HG03378 (cell line): Measurements from ENCODE around the gene MMP3.
"Not testable (repeated sequence)": the region's sequence is repeated elsewhere in the genome, so short reads cannot be mapped to it uniquely, and the experiment has no call there.

Source experiments
- ATAC-seq: cut with Tn5 transposase; IDR thresholded peaks from one replicate; pipeline ENCODE4 v1.9.1; 2021; ENCODE audit warnings: mild to moderate bottlenecking, moderate library complexity; ENCODE audit not compliant: unreplicated experiment

Gene MMP3

GRCh38 chr11:102843489-102843888, at the start of gene MMP3:
TSS of gene MMP3 (minus strand) at chr11:102843609. CDS start at chr11:102843546, 63 bp downstream.
- no peak for ATAC-seq

GRCh38 chr11:102891736-102892135, 48.3 kb upstream of the MMP3 start:
- ATAC-seq: no peak

GRCh38 chr11:102886999-102887398, 43.6 kb upstream of the MMP3 start:
- no peak for ATAC-seq

GRCh38 chr11:102883141-102883540, 39.7 kb upstream of the MMP3 start:
- no peak for ATAC-seq

- ATAC-seq: peak; percentile 92
Observed at GRCh38 chr11:102882389-102883024, 39.1 kb upstream of the MMP3 start.

GRCh38 chr11:102879801-102880200, 36.4 kb upstream of the MMP3 start:
- no peak for ATAC-seq

- no peak for ATAC-seq
Observed at GRCh38 chr11:102878595-102878994, 35.2 kb upstream of the MMP3 start.

GRCh38 chr11:102874852-102875251, 31.4 kb upstream of the MMP3 start, which contains the start of gene MMP12:
TSS of gene MMP12 (minus strand) at chr11:102874982. CDS start at chr11:102874937, 45 bp downstream.
- no peak for ATAC-seq

GRCh38 chr11:102869354-102869964, 26.1 kb upstream of the MMP3 start:
- not testable (repeated sequence) for ATAC-seq

GRCh38 chr11:102868339-102868738, 24.9 kb upstream of the MMP3 start:
- ATAC-seq: no peak

GRCh38 chr11:102864724-102865123, 21.3 kb upstream of the MMP3 start:
- ATAC-seq: no peak

GRCh38 chr11:102853956-102854355, 10.5 kb upstream of the MMP3 start:
- ATAC-seq: no peak

GRCh38 chr11:102853055-102853454, 9.6 kb upstream of the MMP3 start:
- ATAC-seq: no peak

GRCh38 chr11:102850973-102851745, 7.8 kb upstream of the MMP3 start:
- no peak for ATAC-seq

GRCh38 chr11:102849311-102849710, 5.9 kb upstream of the MMP3 start:
- no peak for ATAC-seq

GRCh38 chr11:102846292-102846691, 2.9 kb upstream of the MMP3 start:
- no peak for ATAC-seq

GRCh38 chr11:102842930-102843329, 479 bp downstream of the MMP3 start:
- no peak for ATAC-seq

GRCh38 chr11:102840018-102840417, 3.4 kb downstream of the MMP3 start:
- ATAC-seq: no peak

GRCh38 chr11:102837646-102838045, 5.8 kb downstream of the MMP3 start:
- no peak for ATAC-seq

- no peak for ATAC-seq
Observed at GRCh38 chr11:102837156-102837555, 6.3 kb downstream of the MMP3 start.

- ATAC-seq: no peak
Observed at GRCh38 chr11:102836290-102836875, 7.0 kb downstream of the MMP3 start.
